GM12864 (cell line): ENCODE data around the gene DDX1.

Experiments used
- DNase-seq: peaks from one replicate; pipeline ENCODE4 v3.0.0-alpha.2; 2011; ENCODE audit warnings: low read depth
- H3K4me3 ChIP-seq: 2 replicates; pipeline ENCODE4 v1.5.1; 2011; ENCODE audit warnings: mild to moderate bottlenecking, low read depth, low read length, control low read depth
- TF ChIP-seq, protein P1 (sequence below): IDR thresholded peaks from 2 replicates; pipeline ENCODE4 v1.5.1; 2011; ENCODE audit warnings: low read depth, mild to moderate bottlenecking, moderate library complexity, low read length, control low read depth, inconsistent platforms; ENCODE audit errors: missing control alignments

Gene DDX1

GRCh38 chr2:15642815-15643500 is 51.3 kb downstream of the DDX1 start:
- H3K4me3 ChIP-seq, result no peak overlapping the region
- TF ChIP-seq, protein P1, sequence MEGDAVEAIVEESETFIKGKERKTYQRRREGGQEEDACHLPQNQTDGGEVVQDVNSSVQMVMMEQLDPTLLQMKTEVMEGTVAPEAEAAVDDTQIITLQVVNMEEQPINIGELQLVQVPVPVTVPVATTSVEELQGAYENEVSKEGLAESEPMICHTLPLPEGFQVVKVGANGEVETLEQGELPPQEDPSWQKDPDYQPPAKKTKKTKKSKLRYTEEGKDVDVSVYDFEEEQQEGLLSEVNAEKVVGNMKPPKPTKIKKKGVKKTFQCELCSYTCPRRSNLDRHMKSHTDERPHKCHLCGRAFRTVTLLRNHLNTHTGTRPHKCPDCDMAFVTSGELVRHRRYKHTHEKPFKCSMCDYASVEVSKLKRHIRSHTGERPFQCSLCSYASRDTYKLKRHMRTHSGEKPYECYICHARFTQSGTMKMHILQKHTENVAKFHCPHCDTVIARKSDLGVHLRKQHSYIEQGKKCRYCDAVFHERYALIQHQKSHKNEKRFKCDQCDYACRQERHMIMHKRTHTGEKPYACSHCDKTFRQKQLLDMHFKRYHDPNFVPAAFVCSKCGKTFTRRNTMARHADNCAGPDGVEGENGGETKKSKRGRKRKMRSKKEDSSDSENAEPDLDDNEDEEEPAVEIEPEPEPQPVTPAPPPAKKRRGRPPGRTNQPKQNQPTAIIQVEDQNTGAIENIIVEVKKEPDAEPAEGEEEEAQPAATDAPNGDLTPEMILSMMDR, result no peak
- no peak for DNase-seq

DNA sequence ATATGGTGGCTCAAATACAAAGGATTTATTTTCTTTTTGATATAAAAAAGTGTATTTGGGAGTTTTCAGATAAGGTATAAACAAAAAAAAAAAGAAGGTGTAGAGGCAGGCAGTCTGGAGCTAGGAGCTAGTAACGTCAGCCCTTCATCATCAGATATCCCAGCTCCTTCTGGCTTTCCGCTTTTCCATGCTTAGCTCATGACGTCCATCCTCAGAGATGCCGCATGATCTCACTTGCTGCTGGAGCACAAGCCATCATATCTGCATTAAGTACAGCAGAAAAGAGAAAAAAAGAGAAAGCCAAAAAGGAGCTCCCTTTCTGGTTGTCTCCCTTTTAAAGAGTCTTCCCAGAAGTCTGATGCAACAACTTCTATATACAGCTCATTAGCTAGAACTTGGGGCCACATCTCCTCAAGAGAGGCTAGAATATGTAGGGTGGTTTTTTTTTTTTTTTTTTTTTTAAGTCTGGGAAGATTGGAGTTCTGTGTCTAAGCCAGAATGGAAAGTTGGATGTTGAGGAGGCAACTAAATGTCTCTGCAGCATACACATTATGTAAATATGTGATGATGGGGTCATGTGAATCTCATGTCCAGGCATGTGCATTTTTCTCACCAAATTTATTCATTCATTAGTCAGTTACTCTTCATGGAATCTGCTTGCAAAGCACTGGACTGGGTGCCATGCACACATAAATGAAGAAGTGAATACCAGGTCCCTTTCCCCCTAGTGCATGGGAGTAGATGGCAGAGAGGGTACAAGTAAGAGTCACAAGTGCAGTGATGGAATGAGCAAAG is 52.3 kb downstream of the DDX1 start:
- TF ChIP-seq, protein P1, result no peak
- H3K4me3 ChIP-seq, result no peak overlapping the region
- no peak for DNase-seq

GRCh38 chr2:15645300-15645699 is 53.6 kb downstream of the DDX1 start:
- TF ChIP-seq, protein P1, result no peak
- H3K4me3 ChIP-seq, result no peak overlapping the region
- no peak for DNase-seq

DNA sequence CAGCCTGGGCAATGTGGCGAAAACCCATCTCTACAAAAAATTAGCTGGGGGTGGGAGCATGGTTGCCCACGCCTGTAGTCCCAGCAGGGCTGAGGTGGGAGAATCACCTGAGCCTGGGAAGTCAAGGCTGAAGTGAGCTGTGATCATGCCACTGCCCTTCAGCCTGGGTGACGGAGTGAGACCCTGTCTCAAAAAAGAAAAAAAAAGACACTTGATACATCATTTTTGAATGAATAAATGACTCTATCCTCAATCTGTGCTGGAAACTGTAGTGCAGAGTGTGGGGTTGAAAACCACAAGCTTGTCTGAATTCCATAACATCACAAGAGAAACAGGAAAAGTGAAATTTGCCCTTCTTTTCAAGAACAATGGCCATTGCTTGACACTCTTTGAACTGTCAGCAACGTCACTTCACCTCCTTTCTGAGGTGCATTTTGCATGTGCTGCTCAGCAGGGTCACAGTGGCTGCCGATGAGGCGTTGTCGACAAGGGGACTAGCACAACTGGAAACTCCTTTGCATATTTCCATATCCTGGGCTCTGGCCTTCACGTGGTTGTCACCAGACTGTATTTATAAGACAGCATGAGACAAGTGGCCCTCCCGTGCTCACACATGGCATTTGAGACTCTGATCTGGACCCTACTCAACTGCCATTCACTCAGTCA is 54.2 kb downstream of the DDX1 start:
- H3K4me3 ChIP-seq, result no peak overlapping the region
- TF ChIP-seq, protein P1, result no peak
- DNase-seq, result no peak

DNA sequence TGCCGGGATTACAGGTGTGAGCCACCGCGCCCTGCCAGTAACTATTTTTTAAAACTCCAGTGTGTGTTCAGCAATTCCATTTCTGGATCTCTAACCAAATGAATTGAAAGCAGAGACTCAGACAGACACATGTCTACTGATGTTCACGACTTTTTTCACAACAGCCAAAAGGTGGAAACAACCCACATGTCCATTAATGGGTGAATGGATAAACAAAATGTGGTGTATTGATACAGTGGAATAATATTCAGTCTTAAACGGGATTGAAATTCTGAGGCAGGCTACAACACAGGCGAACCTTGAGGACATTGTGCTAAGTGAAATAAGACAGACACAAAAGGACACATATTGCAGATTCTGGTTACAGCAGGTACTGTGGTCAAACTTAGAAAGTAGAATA is 55.0 kb downstream of the DDX1 start:
- DNase-seq, result no peak
- H3K4me3 ChIP-seq, result no peak overlapping the region
- TF ChIP-seq, protein P1, result no peak

GRCh38 chr2:15647622-15648590 is 56.2 kb downstream of the DDX1 start:
- no peak for DNase-seq
- no peak overlapping the region for H3K4me3 ChIP-seq
- TF ChIP-seq, protein P1, result no peak
